Measurements from ENCODE around the gene DPEP2NB. TPM values are rescaled to one million over a fixed set of nuclear protein-coding genes. Genes with fewer than 3 reads are reported as not detected.
"Not testable (repeated sequence)": the region's sequence is repeated elsewhere in the genome, so short reads cannot be mapped to it uniquely, and the experiment has no call there.

DPEP2NB gene
- polyA plus RNA-seq, 1 donor from 2014 or later: not detected

- Mint-ChIP-seq H3K36me3 (no peaks in the 10 kb centered on the region), H3K27ac (no peak within 1 kb of the TSS), H3K4me1 (peaks cover 15 to 24% (median 19%) of the 10 kb centered on the region in 3 donors)
Observed at GRCh38 chr16:67979955-67980678, 35.6 kb downstream of the DPEP2NB start, which contains the start of gene DPEP3. Gene DPEP3, minus strand, starts transcription at chr16:67980499. Its CDS starts 119 bp downstream, at chr16:67980380.

DNA sequence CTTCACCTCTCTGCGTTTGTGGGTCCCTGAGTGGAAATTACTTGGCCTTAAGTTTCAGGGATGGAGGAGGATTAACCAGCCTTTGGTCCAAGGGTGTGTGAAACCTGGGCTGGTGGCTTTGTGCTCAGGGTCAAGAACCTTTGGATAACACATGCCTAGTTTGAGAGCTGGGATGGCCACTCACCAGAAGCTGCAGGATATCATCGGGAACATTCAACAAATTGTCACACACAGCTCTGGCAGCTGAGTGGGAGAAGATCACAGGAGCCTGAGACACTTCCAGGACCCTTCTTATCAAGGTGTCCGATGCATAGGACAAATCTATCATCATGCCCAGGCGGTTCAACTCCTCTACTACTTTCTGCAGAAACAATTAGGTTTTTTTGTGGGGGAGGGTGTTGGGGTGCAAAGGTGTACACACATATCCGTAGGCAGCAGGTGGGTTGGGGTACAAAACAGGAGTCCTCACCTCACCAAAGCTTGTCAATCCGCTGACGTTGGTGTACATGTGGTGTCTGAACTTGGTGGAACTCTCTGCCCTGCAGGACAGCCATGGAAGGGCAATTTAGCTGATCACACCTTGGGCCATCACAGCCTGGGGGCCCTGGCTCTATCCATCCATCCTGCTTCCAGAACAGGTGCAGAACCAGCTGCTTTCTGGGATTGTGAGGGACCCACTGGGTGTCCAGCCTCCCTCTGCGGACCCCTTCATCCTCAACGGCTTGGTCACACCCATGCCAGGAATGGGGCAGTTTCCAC, 38.1 kb downstream of the DPEP2NB start:
- Mint-ChIP-seq H3K9me3 (no peaks in the 10 kb centered on the region), H3K27ac (no peak overlapping the region), H3K4me3 (no peak overlapping the region), H3K36me3 (no peaks in the 10 kb centered on the region), H3K4me1 (peaks cover 7 to 12% (median 7%) of the 10 kb centered on the region in 3 donors), H3K27me3 (no peaks in the 10 kb centered on the region)

More at GRCh38 chr16:67979955-67980678, 35.6 kb downstream of the DPEP2NB start, which contains the start of gene DPEP3:
- H3K27me3 Mint-ChIP-seq: no peaks in the 10 kb centered on the region
- no peaks in the 10 kb centered on the region for H3K9me3 Mint-ChIP-seq
- H3K4me3 Mint-ChIP-seq: peak within 1 kb of the TSS in 1 of 4 donors; percentile 76

- Mint-ChIP-seq H3K36me3 (no peaks in the 10 kb centered on the region), H3K4me1 (peaks cover 7 to 12% (median 7%) of the 10 kb centered on the region in 3 donors), H3K4me3 (no peak overlapping the region), H3K9me3 (no peaks in the 10 kb centered on the region), H3K27ac (no peak overlapping the region), H3K27me3 (no peaks in the 10 kb centered on the region)
Observed at GRCh38 chr16:67977005-67977404, 38.7 kb downstream of the DPEP2NB start.

- H3K9me3 Mint-ChIP-seq: no peaks in the 10 kb centered on the region
- no peaks in the 10 kb centered on the region for H3K27me3 Mint-ChIP-seq
- H3K27ac Mint-ChIP-seq: peak overlapping the region in 1 of 3 donors; percentile 39
- no peaks in the 10 kb centered on the region for H3K36me3 Mint-ChIP-seq
- H3K4me3 Mint-ChIP-seq: peak overlapping the region in 1 of 4 donors; percentile 14
- peaks cover 7 to 12% (median 7%) of the 10 kb centered on the region in 3 donors for H3K4me1 Mint-ChIP-seq
Observed at GRCh38 chr16:67976205-67976604, 39.5 kb downstream of the DPEP2NB start.

GRCh38 chr16:67975321-67976105, 40.2 kb downstream of the DPEP2NB start:
- H3K9me3 Mint-ChIP-seq: no peaks in the 10 kb centered on the region
- peak overlapping the region in 1 of 3 donors; percentile 39 for H3K27ac Mint-ChIP-seq
- H3K4me1 Mint-ChIP-seq: peaks cover 5 to 12% (median 7%) of the 10 kb centered on the region in 3 donors

DNA sequence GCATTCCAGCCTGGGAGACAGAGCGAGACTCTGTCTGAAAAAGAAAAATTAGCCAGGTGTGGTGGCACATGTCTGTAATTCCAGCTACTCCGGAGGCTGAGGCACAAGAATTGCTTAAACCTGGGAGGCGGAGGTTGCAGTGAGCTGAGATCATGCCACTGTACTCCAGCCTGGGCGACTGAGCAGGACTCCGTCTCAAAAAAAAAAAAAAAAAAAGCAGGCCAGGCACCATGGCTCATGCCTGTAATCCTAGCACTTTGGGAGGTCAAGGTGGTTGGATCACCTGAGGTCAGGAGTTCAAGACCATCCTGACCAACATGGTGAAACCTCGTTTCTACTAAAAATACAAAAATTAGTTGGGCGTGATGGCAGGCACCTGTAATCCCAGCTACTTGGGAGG, 43.4 kb downstream of the DPEP2NB start:
- H3K36me3 Mint-ChIP-seq, H3K4me3 Mint-ChIP-seq, H3K27ac Mint-ChIP-seq, H3K27me3 Mint-ChIP-seq, H3K9me3 Mint-ChIP-seq: not testable (repeated sequence)
- H3K4me1 Mint-ChIP-seq: peaks cover 12 to 15% (median 13%) of the 10 kb centered on the region in 3 donors

More at GRCh38 chr16:67975321-67976105, 40.2 kb downstream of the DPEP2NB start:
- H3K27me3 Mint-ChIP-seq: no peaks in the 10 kb centered on the region
- H3K4me3 Mint-ChIP-seq: peak overlapping the region in 1 of 4 donors; percentile 14
- no peaks in the 10 kb centered on the region for H3K36me3 Mint-ChIP-seq

DNA sequence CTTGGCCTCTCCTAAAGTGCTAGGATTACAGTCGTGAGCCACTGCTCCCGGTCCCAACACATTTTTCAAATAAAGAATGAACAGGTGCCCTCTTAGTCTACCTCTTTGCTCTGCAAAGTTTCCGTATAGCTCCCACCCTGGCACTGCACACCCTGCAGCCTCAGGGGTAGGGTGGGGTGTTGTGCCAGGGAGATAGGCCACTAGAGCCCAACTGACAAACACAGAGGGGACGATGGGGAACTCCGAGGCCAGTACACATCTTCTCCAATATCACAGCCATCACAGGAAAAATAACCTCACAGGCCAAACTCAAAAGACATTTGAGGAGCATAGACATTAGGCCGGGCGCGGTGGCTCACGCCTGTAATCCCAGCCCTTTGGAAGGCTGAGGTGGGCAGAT, 44.6 kb downstream of the DPEP2NB start:
- Mint-ChIP-seq H3K4me3 (peak overlapping the region in 3 of 4 donors; percentile 11 to 83 (median 41)), H3K9me3 (no peaks in the 10 kb centered on the region), H3K27ac (no peak overlapping the region), H3K4me1 (peaks cover 11 to 20% (median 16%) of the 10 kb centered on the region in 3 donors), H3K27me3 (no peaks in the 10 kb centered on the region), H3K36me3 (no peaks in the 10 kb centered on the region)

GRCh38 chr16:67969254-67970039, 46.3 kb downstream of the DPEP2NB start:
- Mint-ChIP-seq H3K4me1 (peaks cover under 1 to 18% (median 14%) of the 10 kb centered on the region in 3 donors), H3K27me3 (no peaks in the 10 kb centered on the region), H3K9me3 (no peaks in the 10 kb centered on the region), H3K4me3 (peak overlapping the region; percentile 82 to 100 (median 95)), H3K27ac (peak overlapping the region; percentile 2 to 91 (median 75)), H3K36me3 (peaks cover 1% of the 10 kb centered on the region)

- Mint-ChIP-seq H3K4me3 (peak within 1 kb of the TSS; percentile 82 to 100 (median 98)), H3K36me3 (peaks cover 1% of the 10 kb centered on the region), H3K27me3 (no peaks in the 10 kb centered on the region), H3K27ac (peak within 1 kb of the TSS; percentile 2 to 92 (median 91)), H3K9me3 (no peaks in the 10 kb centered on the region), H3K4me1 (peaks cover 0 to 19% (median 16%) of the 10 kb centered on the region in 3 donors)
Observed at GRCh38 chr16:67968400-67969253, 47.1 kb downstream of the DPEP2NB start, which contains the start of gene SLC12A4. Gene SLC12A4, minus strand, starts transcription at chr16:67968637. Its CDS starts 84 bp downstream, at chr16:67968553.

DNA sequence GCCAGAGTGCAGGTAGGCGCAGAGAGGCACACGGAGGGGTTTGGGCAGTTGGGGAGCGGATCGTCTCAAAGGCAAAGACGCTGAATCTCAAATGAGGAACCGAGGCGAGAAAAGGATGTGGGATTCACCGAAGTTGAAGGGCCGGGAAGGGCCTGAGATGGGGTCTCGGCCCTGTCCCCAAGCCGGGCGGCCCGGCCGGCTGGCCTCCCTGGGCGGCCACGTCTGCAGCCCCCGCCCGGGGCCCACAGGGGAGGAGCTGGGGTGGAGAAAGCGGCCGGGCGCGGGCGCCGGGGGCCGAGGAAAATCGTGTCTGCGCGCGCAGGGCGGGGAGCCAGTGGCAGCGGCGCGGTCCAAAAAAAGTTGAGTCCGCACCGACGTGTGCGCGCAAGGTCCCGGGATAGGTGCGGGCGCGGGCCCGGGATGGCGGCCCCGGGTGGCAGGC, 47.7 kb downstream of the DPEP2NB start:
- Mint-ChIP-seq H3K36me3 (peaks cover 3% of the 10 kb centered on the region), H3K9me3 (no peaks in the 10 kb centered on the region), H3K27ac (peak overlapping the region in 1 of 3 donors; percentile 92), H3K4me3 (peak overlapping the region; percentile 81 to 98 (median 98)), H3K27me3 (no peaks in the 10 kb centered on the region), H3K4me1 (peaks cover 0 to 19% (median 16%) of the 10 kb centered on the region in 3 donors)

GRCh38 chr16:67967183-67967957, 48.3 kb downstream of the DPEP2NB start:
- peak overlapping the region in 1 of 3 donors; percentile 92 for H3K27ac Mint-ChIP-seq
- peaks cover 7% of the 10 kb centered on the region for H3K36me3 Mint-ChIP-seq
- H3K4me1 Mint-ChIP-seq: peaks cover 0 to 19% (median 17%) of the 10 kb centered on the region in 3 donors
- H3K27me3 Mint-ChIP-seq: no peaks in the 10 kb centered on the region
- H3K9me3 Mint-ChIP-seq: no peaks in the 10 kb centered on the region
- H3K4me3 Mint-ChIP-seq: peak overlapping the region; percentile 81 to 98 (median 98)

- H3K4me3 Mint-ChIP-seq: peak overlapping the region; percentile 38 to 98 (median 89)
- H3K27me3 Mint-ChIP-seq: no peaks in the 10 kb centered on the region
- peaks cover 7% of the 10 kb centered on the region for H3K36me3 Mint-ChIP-seq
- H3K9me3 Mint-ChIP-seq: no peaks in the 10 kb centered on the region
- peaks cover 0 to 19% (median 17%) of the 10 kb centered on the region in 3 donors for H3K4me1 Mint-ChIP-seq
- peak overlapping the region in 1 of 3 donors; percentile 92 for H3K27ac Mint-ChIP-seq
Observed at GRCh38 chr16:67966549-67967182, 49.0 kb downstream of the DPEP2NB start.
